ENCODE data around the gene RAB27B. TPM values are rescaled to one million over a fixed set of nuclear protein-coding genes. Genes with fewer than 3 reads are reported as not detected.

Gene RAB27B
- polyA plus RNA-seq, 2 of the 4 experiments (the other 2 are of a cell fraction) = 11.0 to 13.2 TPM

DNA sequence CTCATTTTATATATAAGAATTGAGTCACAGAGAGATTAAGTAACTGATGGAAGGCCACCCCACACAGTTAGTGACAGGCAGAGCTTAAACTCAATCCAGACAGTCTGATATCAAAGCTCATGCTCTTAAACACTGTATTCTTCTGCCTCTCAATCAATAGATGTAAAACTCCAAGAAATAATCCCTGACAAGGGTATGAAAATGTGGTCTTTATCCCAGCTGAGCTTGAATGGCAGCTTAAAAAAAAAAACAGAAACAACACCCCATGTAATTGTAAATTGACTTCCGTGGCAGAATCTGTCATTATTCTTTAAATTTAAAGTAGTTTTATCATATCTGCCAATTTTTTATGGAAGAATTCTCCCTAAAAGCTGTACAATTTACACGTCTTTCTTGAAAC, 60.1 kb downstream of the RAB27B start:
- POLR2A ChIA-PET = no interaction called here
- H3K9me3 ChIP-seq = no peaks in the 10 kb centered on the region
- no peak overlapping the region for H3K4me3 ChIP-seq
- no peaks in the 10 kb centered on the region for H3K4me1 ChIP-seq
- no peak overlapping the region for H3K27ac ChIP-seq
- WGBS (ENCODE audit: missing lambda C conversion rate) = 84% methylated on average over 2 of the region's 2 CpGs
- no peak for FAIRE-seq
- no peak for ATAC-seq
- TF ChIP-seq HOXA7 (CRISPR knock-in tag; IDR thresholded peaks at IDR 0.05) (no peak), HOXB13 (CRISPR knock-in tag; IDR thresholded peaks at IDR 0.05; ENCODE audit: low read depth) (no peak), CEBPB (IDR thresholded peaks at IDR 0.05) (no peak), CBX8 (IDR thresholded peaks at IDR 0.05) (no peak), CTCF (IDR thresholded peaks at IDR 0.05) (no peak), TP53 (CRISPR knock-in tag; IDR thresholded peaks at IDR 0.05) (no peak)
- TF ChIP-seq, protein P1, sequence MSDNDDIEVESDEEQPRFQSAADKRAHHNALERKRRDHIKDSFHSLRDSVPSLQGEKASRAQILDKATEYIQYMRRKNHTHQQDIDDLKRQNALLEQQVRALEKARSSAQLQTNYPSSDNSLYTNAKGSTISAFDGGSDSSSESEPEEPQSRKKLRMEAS (IDR thresholded peaks at IDR 0.05) = no peak
- CTCF ChIA-PET = no interaction called here
- H3K4me2 ChIP-seq = no peak overlapping the region
- DNase-seq (ENCODE audit: low read depth in 1 of 2, low spot score in 1 of 2) = no peak

DNA sequence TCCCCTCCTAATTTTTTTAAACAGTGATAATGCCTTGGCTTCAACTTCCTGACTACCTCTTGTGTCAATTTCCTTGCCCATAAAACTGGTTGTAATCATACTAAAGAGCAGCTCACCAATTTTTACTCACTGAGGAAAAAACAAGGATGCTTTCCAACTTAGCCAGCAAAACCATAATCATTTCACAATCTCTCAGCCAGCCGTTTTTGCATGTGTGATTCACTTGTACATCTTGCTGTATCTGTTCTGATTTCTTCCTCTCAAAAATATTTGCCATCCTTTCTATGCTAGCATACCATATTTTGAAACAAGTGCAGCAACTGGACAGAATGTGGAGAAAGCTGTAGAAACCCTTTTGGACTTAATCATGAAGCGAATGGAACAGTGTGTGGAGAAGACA, 60.7 kb downstream of the RAB27B start:
- ATAC-seq (no peak), DNase-seq (ENCODE audit: low read depth in 1 of 2, low spot score in 1 of 2) (no peak), FAIRE-seq (no peak)
- TF ChIP-seq MAFK (IDR thresholded peaks at IDR 0.05; ENCODE audit: partially characterized antibody) (no peak), ZC3H11A (IDR thresholded peaks at IDR 0.05) (no peak)
- Histone ChIP-seq H3K27ac (no peak overlapping the region), H3K9me3 (no peaks in the 10 kb centered on the region), H3K4me1 (no peaks in the 10 kb centered on the region), H3K4me2 (no peak overlapping the region), H3K4me3 (no peak overlapping the region)
- ChIA-PET CTCF (no interaction called here), POLR2A (no interaction called here)
- 73% methylated on average over 2 of the region's 2 CpGs for WGBS (ENCODE audit: missing lambda C conversion rate)

DNA sequence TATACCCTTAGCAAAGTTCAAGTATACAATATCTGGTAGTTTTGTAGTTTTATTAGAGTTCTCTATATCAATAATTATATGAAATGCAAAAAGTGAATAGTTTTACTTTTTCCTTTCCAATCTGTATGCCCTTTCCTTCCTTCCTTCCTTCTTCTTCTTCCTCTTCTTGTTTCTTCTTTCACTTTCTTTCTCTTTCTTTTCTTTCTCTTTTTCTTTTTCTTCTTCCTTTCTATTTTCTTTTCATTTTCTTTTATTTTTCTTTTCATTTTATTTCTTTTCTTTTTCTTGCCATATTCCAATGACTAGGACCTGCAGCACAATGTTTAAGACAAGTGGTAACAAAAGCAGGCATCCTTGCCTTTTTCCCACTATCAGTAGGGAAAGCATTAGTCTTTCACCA, 71.2 kb downstream of the RAB27B start:
- FAIRE-seq (no peak), DNase-seq (ENCODE audit: low read depth in 1 of 2, low spot score in 1 of 2) (no peak), ATAC-seq (no peak)
- POLR2A ChIA-PET = no interaction called here
- no peak overlapping the region for H3K4me3 ChIP-seq
- CTCF ChIA-PET = interaction anchor here (1.5 kb wide), 1 partner anchor 11 kb away, joined by 4 read pairs; no protein-coding TSS in a partner anchor
- no peaks in the 10 kb centered on the region for H3K9me3 ChIP-seq
- peaks cover 8% of the 10 kb centered on the region; the same call in 2 of the 3 replicates for H3K4me1 ChIP-seq
- TF ChIP-seq, protein P2, sequence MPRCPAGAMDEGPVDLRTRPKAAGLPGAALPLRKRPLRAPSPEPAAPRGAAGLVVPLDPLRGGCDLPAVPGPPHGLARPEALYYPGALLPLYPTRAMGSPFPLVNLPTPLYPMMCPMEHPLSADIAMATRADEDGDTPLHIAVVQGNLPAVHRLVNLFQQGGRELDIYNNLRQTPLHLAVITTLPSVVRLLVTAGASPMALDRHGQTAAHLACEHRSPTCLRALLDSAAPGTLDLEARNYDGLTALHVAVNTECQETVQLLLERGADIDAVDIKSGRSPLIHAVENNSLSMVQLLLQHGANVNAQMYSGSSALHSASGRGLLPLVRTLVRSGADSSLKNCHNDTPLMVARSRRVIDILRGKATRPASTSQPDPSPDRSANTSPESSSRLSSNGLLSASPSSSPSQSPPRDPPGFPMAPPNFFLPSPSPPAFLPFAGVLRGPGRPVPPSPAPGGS (IDR thresholded peaks at IDR 0.05) = no peak
- TF ChIP-seq ZFP36 (IDR thresholded peaks at IDR 0.05; ENCODE audit: borderline replicate concordance, partially characterized antibody) (no peak), RFX5 (IDR thresholded peaks at IDR 0.05) (no peak), RARB (CRISPR knock-in tag; IDR thresholded peaks at IDR 0.05) (no peak), REST (IDR thresholded peaks at IDR 0.05) (no peak), POLR2A (IDR thresholded peaks at IDR 0.05; ENCODE audit: low read length) (no peak), EHF (CRISPR knock-in tag; IDR thresholded peaks at IDR 0.05) (no peak), ESRRA (IDR thresholded peaks at IDR 0.05; ENCODE audit: borderline replicate concordance, low read length) (no peak), CBX8 (IDR thresholded peaks at IDR 0.05) (no peak), HOXB5 (CRISPR knock-in tag; IDR thresholded peaks at IDR 0.05) (no peak), CEBPB (IDR thresholded peaks at IDR 0.05) (no peak), ZSCAN20 (CRISPR knock-in tag; IDR thresholded peaks at IDR 0.05) (no peak)
- H3K27ac ChIP-seq = no peak overlapping the region
- no peak overlapping the region for H3K4me2 ChIP-seq

All from A549 (cell line).